Caco-2 (cell line): ENCODE results near the gene GPR61. TPM values are rescaled to one million over a fixed set of nuclear protein-coding genes. Genes with fewer than 3 reads are reported as not detected.

Experiments used
- BruUV-seq: library from RNA; stranded (reverse); fragments of 400-500 nt; replicated peaks from 2 replicates; lab custom pipeline; 2021; lab: Mats Ljungman, UMichigan
- CTCF ChIA-PET: fragments of 300-600 bp; sonication (Branson Sonifier 250); formaldehyde crosslinking; loops from one replicate; lab custom pipeline; 2022; ENCODE audit warnings: antibody characterized with exemption; lab: Charles Lee
- POLR2A ChIA-PET: fragments of 300-600 bp; sonication (Branson Sonifier 250); formaldehyde crosslinking; loops from one replicate; lab custom pipeline; 2022; ENCODE audit warnings: antibody characterized with exemption; lab: Charles Lee
- DNase-seq, 2 experiments: peaks; one replicate each; pipeline versions ENCODE4 v3.0.0 to v3.0.0-alpha.2; 2020 to 2022
- H3K27me3 ChIP-seq: replicated peaks from 2 replicates; pipeline ENCODE4 v1.6.0; 2011; ENCODE audit warnings: low read length; ENCODE audit not compliant: control insufficient read depth, insufficient read depth
- H3K36me3 ChIP-seq: 2 replicates; pipeline ENCODE4 v1.5.1; 2011; ENCODE audit warnings: low read length; ENCODE audit not compliant: control insufficient read depth, insufficient read depth
- H3K4me1 ChIP-seq: fragments of 250-450 bp; sonication (Bioruptor Pico); 2 replicates; pipeline ENCODE4 v1.5.1; 2020; ENCODE audit warnings: mild to moderate bottlenecking
- H3K4me3 ChIP-seq: 2 replicates; pipeline ENCODE4 v1.5.1; 2011; ENCODE audit warnings: low read depth, mild to moderate bottlenecking, control low read depth, low read length
- H3K9me3 ChIP-seq: fragments of 250-450 bp; sonication (Bioruptor Pico); 2 replicates; pipeline ENCODE4 v1.5.1; 2020; ENCODE audit warnings: mild to moderate bottlenecking, moderate library complexity
- H3K27ac Mint-ChIP-seq: one replicate; pipeline ENCODE4 v1.8.0; 2022; ENCODE audit warnings: mixed read lengths; ENCODE audit not compliant: unreplicated experiment
- H3K27me3 Mint-ChIP-seq: one replicate; pipeline ENCODE4 v1.8.0; 2022; ENCODE audit warnings: mixed read lengths; ENCODE audit not compliant: insufficient read depth, unreplicated experiment
- H3K36me3 Mint-ChIP-seq: one replicate; pipeline ENCODE4 v1.8.0; 2022; ENCODE audit warnings: mild to moderate bottlenecking, mixed read lengths; ENCODE audit not compliant: insufficient read depth, unreplicated experiment
- H3K4me1 Mint-ChIP-seq: one replicate; pipeline ENCODE4 v1.8.0; 2022; ENCODE audit warnings: low read depth, mixed read lengths; ENCODE audit not compliant: unreplicated experiment
- H3K4me3 Mint-ChIP-seq: one replicate; pipeline ENCODE4 v1.8.0; 2022; ENCODE audit warnings: mild to moderate bottlenecking, moderate library complexity, mixed read lengths; ENCODE audit not compliant: unreplicated experiment
- H3K9me3 Mint-ChIP-seq: one replicate; pipeline ENCODE4 v1.8.0; 2022; ENCODE audit warnings: mixed read lengths; ENCODE audit not compliant: unreplicated experiment
- intact Hi-C: fragments of 100-400 bp; cut with micrococcal nuclease; formaldehyde crosslinking; loops from one replicate; pipeline ENCODE4 v1.10.0; 2022; ENCODE audit not compliant: unreplicated experiment
- total RNA-seq: library from RNA; stranded (reverse); gene quantifications from 2 replicates; pipeline ENCODE4 v1.2.3, GENCODE V29; 2022
- TF ChIP-seq, protein P1 (sequence below), 2 experiments: fragments of 200-600 bp in 1 of 2; IDR thresholded peaks; 1 replicate in 1 of 2; 2 replicates in 1 of 2; pipeline versions ENCODE4 v1.5.1 to v1.8.0; 2011 to 2022; ENCODE audit warnings: antibody characterized with exemption in 1 of 2, control low read depth in 1 of 2, inconsistent platforms in 1 of 2, low read depth in 1 of 2, low read length in 1 of 2, mild to moderate bottlenecking in 1 of 2, moderate library complexity in 1 of 2; ENCODE audit not compliant: insufficient read depth in 1 of 2, severe bottlenecking in 1 of 2, unreplicated experiment in 1 of 2

The GPR61 gene
- total RNA-seq, 1 experiment from 2014 or later, result not detected

DNA sequence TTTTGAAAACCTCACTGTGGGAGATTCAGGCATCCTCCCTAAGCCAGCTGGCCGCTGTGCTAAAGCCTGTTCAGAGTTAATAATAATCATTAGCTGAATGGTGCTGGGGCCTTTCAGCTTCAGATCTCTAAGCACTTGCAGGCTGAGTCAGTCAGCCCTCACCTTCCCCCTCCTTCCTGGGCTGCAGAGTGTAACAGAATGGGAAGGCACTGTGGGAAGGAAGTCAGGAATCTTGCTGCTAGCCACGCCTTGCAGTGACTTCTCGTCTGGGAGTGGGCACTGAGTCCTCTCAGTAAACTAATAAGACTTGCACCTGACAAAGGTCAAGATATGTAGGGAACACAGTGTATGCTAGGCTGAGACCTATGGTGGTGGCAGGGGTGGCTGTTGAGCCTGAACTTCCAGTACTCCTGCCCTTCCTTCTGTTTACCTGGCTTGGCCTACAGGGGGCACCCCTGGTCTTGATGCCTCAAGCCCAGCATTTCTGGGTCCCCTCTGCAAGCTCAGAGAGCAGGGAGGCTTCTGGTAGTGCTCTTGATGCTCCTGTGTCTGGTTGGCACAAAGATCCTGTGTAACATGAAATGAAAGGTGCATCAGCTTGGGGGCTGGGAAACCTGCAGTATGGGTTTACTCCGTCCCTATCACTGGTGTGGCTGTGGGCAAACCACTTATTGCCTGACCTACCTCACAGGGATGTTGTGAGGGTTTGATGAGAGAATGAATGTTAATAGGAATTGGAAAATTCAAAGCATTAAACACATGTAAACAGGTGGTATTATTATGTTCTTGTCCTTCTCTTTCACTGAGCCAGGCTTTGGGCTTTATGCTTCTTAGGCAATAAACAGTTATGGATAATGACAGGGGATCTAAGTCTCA, 39.8 kb upstream of the GPR61 start:
- Mint-ChIP-seq H3K4me1 (no peaks in the 10 kb centered on the region), H3K27ac (no peak overlapping the region), H3K4me3 (no peak overlapping the region), H3K27me3 (no peaks in the 10 kb centered on the region), H3K36me3 (no peaks in the 10 kb centered on the region), H3K9me3 (no peaks in the 10 kb centered on the region)
- intact Hi-C loops, result no loop called here
- Histone ChIP-seq H3K4me3 (no peak overlapping the region), H3K9me3 (no peaks in the 10 kb centered on the region), H3K4me1 (no peaks in the 10 kb centered on the region), H3K27me3 (no peaks in the 10 kb centered on the region), H3K36me3 (no peaks in the 10 kb centered on the region)
- BruUV-seq, result no TSS peak
- TF ChIP-seq, protein P1, sequence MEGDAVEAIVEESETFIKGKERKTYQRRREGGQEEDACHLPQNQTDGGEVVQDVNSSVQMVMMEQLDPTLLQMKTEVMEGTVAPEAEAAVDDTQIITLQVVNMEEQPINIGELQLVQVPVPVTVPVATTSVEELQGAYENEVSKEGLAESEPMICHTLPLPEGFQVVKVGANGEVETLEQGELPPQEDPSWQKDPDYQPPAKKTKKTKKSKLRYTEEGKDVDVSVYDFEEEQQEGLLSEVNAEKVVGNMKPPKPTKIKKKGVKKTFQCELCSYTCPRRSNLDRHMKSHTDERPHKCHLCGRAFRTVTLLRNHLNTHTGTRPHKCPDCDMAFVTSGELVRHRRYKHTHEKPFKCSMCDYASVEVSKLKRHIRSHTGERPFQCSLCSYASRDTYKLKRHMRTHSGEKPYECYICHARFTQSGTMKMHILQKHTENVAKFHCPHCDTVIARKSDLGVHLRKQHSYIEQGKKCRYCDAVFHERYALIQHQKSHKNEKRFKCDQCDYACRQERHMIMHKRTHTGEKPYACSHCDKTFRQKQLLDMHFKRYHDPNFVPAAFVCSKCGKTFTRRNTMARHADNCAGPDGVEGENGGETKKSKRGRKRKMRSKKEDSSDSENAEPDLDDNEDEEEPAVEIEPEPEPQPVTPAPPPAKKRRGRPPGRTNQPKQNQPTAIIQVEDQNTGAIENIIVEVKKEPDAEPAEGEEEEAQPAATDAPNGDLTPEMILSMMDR (IDR thresholded peaks at IDR 0.05; ENCODE audit: insufficient read depth in 1 of 2, low read depth in 1 of 2, low read length in 1 of 2, severe bottlenecking in 1 of 2, unreplicated experiment in 1 of 2), result peak; percentile 7 to 30
- DNase-seq, result peak; percentile 56 to 59
- POLR2A ChIA-PET, result no interaction called here
- CTCF ChIA-PET, result interaction anchor here (1.0 to 11.6 kb wide), 3 partner anchors 9 to 31 kb away, joined by 3 to 131 read pairs (median 3); partner anchors contain the start of gene AMIGO1

DNA sequence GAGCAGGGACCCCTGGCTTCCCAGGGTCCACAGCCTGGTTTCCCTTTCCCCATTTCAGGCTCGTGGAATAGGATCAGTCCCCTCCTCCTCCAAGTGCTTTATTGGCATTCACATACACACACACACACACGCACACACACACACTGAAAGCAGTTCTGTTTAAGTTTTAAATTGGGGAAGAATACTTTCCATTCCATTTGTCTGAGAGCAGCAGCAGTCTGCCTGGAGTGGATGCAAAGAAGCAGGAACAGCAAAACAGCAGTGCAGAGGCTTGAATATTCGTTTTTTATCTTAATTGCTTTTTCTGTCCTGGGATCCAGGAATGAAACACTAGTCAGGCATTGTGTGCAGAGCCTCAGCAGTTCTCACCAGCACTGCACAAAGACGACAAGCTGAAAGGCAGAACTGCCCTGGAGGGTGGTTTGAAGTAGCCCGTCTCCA, 38.7 kb upstream of the GPR61 start:
- TF ChIP-seq, protein P1 (IDR thresholded peaks at IDR 0.05; ENCODE audit: insufficient read depth in 1 of 2, low read depth in 1 of 2, low read length in 1 of 2, severe bottlenecking in 1 of 2, unreplicated experiment in 1 of 2), result no peak
- Mint-ChIP-seq H3K4me3 (no peak overlapping the region), H3K36me3 (no peaks in the 10 kb centered on the region), H3K27ac (no peak overlapping the region), H3K27me3 (no peaks in the 10 kb centered on the region), H3K4me1 (no peaks in the 10 kb centered on the region), H3K9me3 (no peaks in the 10 kb centered on the region)
- no TSS peak for BruUV-seq
- intact Hi-C loops, result no loop called here
- CTCF ChIA-PET, result no interaction called here
- H3K27me3 ChIP-seq, result no peaks in the 10 kb centered on the region
- H3K36me3 ChIP-seq, result no peaks in the 10 kb centered on the region
- POLR2A ChIA-PET, result no interaction called here
- no peak for DNase-seq
- H3K4me3 ChIP-seq, result no peak overlapping the region
- no peaks in the 10 kb centered on the region for H3K9me3 ChIP-seq
- no peaks in the 10 kb centered on the region for H3K4me1 ChIP-seq

DNA sequence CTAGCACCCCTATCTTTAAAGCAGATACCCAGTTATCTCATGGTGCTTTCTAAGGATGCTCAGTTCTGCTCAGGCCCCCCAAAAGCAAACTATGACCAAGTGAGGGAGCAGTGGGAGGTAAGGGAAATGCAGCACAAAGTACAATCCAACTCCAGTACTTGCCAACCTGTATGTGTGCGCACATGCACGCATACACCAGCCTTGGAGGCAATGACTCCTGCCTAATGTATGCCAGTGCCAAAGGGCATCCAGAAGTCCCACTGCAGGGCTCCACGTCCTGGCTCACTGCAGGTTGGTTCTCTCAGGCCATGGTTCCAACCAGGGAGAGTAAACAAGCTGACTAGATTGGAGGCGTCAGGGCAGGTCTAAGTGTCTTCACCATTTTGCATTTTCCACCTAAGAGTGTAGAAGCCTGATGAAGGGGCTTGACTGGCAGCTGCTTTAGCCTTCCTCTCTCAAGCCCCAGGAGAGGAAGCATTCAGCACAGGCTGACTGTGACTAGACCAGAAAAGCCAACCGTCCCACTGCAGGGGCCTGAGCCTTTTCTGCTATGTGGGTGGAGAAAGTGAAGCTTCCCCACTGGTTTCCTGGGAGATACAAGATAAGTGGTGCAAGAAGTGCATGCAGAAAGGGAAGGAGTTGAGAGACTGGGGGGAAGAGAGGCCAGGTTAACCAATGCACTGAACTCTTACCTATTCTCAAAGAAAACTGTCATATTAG, 37.9 kb upstream of the GPR61 start:
- no peaks in the 10 kb centered on the region for H3K36me3 Mint-ChIP-seq
- no peak for DNase-seq
- CTCF ChIA-PET, result no interaction called here
- H3K4me1 Mint-ChIP-seq, result no peaks in the 10 kb centered on the region
- TF ChIP-seq, protein P1 (IDR thresholded peaks at IDR 0.05; ENCODE audit: insufficient read depth in 1 of 2, low read depth in 1 of 2, low read length in 1 of 2, severe bottlenecking in 1 of 2, unreplicated experiment in 1 of 2), result no peak
- no peak overlapping the region for H3K27ac Mint-ChIP-seq
- no TSS peak for BruUV-seq
- no peaks in the 10 kb centered on the region for H3K27me3 Mint-ChIP-seq
- Histone ChIP-seq H3K9me3 (no peaks in the 10 kb centered on the region), H3K4me1 (no peaks in the 10 kb centered on the region), H3K4me3 (no peak overlapping the region), H3K36me3 (no peaks in the 10 kb centered on the region), H3K27me3 (no peaks in the 10 kb centered on the region)
- intact Hi-C loops, result no loop called here
- H3K9me3 Mint-ChIP-seq, result no peaks in the 10 kb centered on the region
- H3K4me3 Mint-ChIP-seq, result no peak overlapping the region
- POLR2A ChIA-PET, result no interaction called here
